Measurements from ENCODE around the gene SPEG. TPM values are rescaled to one million over a fixed set of nuclear protein-coding genes. Genes with fewer than 3 reads are reported as not detected.
"Not testable (repeated sequence)": the region's sequence is repeated elsewhere in the genome, so short reads cannot be mapped to it uniquely, and the experiment has no call there.

Gene SPEG
- total RNA-seq, 1 experiment from 2014 or later = 12.6 TPM

DNA sequence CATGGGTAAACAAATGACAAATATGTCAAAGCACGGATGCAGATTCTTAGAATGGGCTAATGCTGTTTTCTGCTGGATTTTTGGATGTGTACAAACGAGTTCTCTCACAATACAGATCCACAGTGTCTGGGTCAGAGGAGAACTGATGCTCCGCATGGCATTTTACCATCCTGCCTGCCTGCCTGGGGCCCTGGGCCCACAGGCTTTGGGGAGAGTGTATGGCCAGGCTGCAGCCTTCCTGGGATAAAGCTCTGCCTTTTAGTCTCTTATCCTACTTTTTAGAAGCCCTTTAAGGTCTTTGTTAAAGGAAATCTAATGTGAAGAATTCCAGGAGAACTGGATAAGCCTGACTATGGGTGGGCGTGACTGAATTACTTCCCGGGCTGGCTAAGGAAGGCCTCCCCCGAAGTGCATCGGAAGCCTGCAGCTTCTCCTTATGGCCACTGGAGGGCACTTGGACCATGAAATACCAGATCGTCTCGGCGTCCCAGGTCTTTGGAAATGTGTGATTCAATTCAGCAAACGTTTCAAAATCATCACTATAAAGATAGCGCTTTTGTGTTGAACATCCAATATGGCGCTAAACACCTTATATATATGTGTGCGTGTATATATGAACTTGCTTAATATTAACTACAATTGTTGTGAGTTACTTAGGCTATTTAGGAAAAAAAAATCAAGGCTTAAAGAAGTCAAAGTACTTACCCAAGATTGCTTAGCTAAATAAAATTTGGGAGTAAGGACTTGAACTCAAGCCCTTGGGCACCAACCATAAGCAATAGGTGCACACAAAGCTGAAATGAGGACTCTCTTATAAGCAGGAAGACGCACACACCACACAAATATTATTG lies 31.8 kb upstream of the SPEG start:
- no peaks in the 10 kb centered on the region for H3K36me3 ChIP-seq
- peak; percentile 65 for DNase-seq
- no peaks in the 10 kb centered on the region for H3K9me3 ChIP-seq
- H3K27me3 ChIP-seq = no peaks in the 10 kb centered on the region
- no peak overlapping the region for H3K4me3 ChIP-seq

DNA sequence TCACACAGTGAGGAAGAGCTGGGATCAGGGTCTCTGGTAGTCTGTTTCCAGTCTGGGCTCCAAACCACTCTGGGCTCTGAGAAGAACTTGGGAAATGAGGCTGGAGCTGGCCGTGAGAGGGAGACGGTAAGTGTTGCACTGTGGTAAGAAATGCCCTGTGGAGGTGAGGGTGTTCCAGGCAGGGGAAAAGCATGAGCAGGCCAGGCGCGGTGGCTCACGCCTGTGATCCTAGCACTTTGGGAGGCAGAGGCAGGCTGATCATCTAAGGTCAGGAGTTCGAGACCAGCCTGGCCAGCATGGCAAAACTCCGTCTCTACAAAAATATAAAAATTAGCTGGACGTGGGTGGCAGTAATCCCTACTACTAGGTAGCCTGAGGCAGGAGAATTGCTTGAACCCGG lies 30.8 kb upstream of the SPEG start:
- H3K4me3 ChIP-seq = no peak overlapping the region
- H3K9me3 ChIP-seq = no peaks in the 10 kb centered on the region
- DNase-seq = no peak
- no peaks in the 10 kb centered on the region for H3K27me3 ChIP-seq
- no peaks in the 10 kb centered on the region for H3K36me3 ChIP-seq

DNA sequence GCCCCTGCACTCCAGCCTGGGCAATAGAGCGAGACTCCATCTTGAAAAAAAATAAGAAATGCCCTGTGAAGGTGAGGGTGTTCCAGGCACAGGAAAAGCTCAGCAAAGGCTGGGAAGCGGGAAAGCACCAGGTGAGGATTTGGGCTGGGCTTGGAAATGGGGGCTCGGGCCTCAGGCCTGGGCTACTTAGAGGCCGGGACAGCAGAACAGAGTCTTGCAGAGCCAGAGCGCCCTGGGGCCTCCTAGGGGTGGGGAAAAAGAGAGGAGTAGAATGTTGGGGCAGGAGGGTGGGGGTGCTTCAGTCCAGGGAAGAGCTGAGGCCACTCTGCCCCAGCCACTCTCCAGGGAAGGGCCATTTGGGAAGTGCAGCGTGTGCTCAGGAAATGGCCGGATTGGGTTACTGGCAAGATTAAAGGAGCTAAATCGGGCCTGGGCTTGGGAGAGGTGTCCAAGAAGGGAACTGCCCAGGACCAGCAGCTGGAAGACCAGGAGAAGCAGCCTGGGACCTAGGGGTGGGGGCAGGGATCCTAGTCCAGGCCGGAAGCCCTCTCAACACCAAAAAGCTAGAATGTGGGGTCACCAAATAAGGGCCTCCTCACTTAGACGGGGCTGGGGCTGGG lies 30.2 kb upstream of the SPEG start:
- Histone ChIP-seq H3K36me3 (no peaks in the 10 kb centered on the region), H3K9me3 (no peaks in the 10 kb centered on the region), H3K27me3 (no peaks in the 10 kb centered on the region), H3K4me3 (no peak overlapping the region)
- DNase-seq = no peak

DNA sequence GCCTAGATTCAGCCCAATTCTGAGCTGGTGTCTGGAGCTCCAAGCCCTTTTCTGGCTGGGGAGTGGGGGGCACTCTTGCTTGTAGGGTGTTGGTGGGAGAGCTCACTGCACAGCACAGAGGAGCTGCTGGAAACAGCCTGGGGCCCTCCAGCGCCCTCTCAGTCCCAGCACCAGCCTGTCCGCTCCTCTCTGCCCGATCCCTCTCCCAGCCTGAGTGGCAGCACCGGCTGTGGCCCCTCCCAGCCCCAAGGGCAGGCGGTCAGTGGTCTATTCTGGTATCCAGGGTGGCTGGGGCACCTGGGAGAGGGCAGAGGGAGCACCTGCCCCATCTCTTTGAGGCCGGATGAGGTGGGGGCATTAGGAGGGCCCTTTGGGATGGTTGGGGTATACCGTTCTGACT lies 29.7 kb upstream of the SPEG start:
- DNase-seq = no peak
- no peaks in the 10 kb centered on the region for H3K36me3 ChIP-seq
- no peaks in the 10 kb centered on the region for H3K27me3 ChIP-seq
- no peaks in the 10 kb centered on the region for H3K9me3 ChIP-seq
- H3K4me3 ChIP-seq = no peak overlapping the region

DNA sequence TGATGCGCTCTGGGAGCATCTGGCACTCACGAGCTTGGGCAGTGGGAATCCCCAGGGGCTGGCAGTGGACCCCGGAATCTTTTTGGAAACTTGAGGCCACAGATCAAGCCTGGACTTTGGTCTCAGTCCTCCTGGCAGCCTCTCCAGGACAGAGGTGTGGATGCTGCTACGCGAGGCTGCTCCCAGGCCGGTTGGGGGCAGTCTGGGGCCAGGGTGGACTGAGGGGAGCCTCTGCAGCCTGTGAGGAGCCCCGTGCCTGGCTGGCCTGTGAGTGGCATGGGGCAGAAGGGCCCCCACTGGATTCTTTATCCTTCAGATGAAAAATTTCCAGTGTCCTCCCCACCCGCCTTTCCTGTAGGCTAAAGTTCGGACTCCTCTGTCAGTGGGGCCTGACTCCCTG lies 29.2 kb upstream of the SPEG start:
- no peak for DNase-seq
- Histone ChIP-seq H3K9me3 (no peaks in the 10 kb centered on the region), H3K36me3 (no peaks in the 10 kb centered on the region), H3K4me3 (no peak overlapping the region), H3K27me3 (no peaks in the 10 kb centered on the region)

DNA sequence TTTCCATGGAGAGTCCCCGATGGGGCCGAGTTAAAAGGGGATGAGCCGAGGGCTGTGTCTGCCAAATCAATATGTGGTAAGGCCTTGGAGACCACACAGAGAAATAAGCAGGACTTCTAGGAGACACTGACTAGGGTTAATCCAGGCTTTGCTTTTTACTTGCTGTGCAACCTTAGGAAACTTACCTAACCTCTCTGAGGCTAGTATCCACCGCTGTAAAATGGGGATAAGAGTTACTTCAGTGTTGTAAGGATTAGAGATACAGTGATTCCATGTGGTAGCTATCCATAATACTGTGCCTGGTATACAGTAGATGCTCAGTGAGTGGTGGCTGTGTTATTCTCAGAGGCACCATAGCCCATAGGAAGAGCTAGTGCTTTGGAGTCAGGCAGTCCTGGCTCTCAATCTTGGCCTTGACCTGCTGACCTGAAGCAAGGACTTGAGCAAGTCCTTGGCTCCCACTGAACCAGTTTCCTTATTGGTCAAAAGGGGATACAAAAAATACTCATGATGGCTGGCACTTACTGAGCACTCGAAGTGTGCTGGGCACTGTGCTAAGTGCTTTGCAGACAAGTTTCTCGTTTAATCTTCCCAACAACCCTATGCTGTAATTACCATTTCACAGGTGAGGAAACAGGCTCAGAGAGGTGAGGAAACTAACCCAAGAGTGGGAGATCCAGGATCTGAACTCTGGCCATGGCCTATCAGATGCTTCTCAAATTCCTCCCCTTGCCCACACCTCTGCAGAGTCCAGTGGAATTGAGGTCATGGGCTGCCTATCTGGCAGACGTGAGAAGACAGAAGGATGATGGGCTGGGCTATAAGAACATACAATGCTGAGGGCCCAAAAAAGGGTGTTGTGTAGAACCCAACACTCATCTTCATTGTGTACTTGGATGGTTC lies 28.4 kb upstream of the SPEG start:
- Histone ChIP-seq H3K9me3 (no peaks in the 10 kb centered on the region), H3K36me3 (no peaks in the 10 kb centered on the region)
- DNase-seq = peak; percentile 24

DNA sequence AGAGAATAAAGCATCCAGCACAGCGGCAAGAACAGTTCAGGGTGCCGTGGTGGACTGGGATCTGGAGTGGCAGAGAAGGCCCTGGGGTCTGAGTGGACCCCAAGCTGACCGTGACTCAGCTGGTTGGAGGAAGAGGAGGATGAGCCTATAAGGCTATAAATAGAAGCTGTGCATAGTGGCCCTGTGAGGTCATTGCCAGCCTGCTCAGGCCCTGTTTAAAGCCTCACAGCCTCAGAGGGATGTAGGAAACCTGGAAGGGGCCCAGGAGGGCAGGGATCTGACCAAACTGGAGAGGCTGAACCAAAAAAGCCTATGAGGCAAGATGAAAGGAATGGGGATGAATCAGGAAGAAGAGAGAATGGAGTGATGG lies 27.8 kb upstream of the SPEG start:
- peak; percentile 97 for DNase-seq
- H3K4me3 ChIP-seq = no peak overlapping the region
- H3K9me3 ChIP-seq = no peaks in the 10 kb centered on the region
- no peaks in the 10 kb centered on the region for H3K36me3 ChIP-seq
- H3K27me3 ChIP-seq = no peaks in the 10 kb centered on the region

More for the DNA sequence above, 28.4 kb upstream of the SPEG start:
- Histone ChIP-seq H3K4me3 (no peak overlapping the region), H3K27me3 (no peaks in the 10 kb centered on the region)

DNA sequence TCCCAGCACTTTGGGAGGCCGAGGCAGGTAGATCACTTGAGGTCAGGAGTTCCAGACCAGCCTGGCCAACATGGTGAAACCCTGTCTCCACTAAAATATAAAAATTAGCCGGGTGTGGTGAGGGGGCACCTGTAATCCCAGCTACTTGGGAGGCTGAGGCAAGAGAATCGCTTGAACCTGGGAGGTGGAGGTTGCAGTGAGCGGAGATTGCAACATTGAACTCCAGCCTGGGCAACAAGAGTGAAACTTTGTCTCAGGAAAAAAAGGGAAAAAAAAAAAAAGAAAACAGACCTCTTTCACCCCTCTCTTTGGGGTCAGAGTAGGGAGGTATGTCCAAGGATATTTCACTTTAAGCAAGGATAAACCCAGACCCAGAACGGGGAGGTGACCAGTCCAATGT lies 27.3 kb upstream of the SPEG start:
- not testable (repeated sequence) for H3K9me3 ChIP-seq, H3K27me3 ChIP-seq, H3K4me3 ChIP-seq, DNase-seq, H3K36me3 ChIP-seq

DNA sequence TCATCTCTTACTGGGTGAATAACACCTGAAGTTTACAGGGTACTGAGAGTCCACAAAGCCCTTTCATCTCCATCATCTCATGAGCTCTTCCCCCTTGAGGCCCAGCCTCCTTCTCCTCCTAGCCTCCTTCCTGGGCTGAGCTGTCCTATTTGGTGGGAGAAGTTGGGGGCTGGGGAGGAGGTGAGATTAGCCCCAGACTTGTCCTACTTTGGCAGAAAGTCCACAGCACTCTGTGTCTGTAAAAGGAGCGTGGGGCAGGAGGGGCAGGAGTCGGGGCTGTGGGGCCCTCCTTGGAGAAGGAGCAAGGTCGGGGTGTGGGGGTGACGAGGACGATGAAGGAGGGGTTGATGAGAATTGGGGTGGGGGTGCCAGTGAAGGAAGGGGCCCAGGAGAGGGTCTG lies 26.4 kb upstream of the SPEG start:
- H3K4me3 ChIP-seq = no peak overlapping the region
- DNase-seq = no peak

DNA sequence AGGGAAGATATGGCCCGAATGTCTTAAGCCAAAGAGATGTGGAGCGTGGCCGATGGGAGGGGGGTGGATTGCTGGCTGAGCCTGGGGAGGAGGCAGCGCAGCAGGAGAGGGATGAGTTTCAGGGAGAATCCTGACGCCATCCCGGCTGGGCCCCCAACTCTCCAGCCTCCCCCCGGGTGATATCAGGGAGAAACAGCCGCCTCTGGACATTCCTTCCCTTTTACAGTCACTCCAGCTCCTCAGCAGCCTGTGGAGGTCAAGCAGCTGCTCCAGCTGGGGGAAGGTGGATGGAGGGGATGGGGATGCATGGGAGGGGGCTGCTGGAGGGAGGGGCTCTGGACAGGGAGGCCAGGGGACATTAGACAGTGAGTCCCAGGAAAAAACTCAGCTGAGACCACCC lies 26.0 kb upstream of the SPEG start:
- H3K9me3 ChIP-seq = no peaks in the 10 kb centered on the region
- H3K36me3 ChIP-seq = no peaks in the 10 kb centered on the region
- H3K27me3 ChIP-seq = no peaks in the 10 kb centered on the region
- DNase-seq = no peak
- H3K4me3 ChIP-seq = no peak overlapping the region

More for the DNA sequence above, 26.4 kb upstream of the SPEG start:
- H3K27me3 ChIP-seq = no peaks in the 10 kb centered on the region
- no peaks in the 10 kb centered on the region for H3K36me3 ChIP-seq
- H3K9me3 ChIP-seq = no peaks in the 10 kb centered on the region

DNA sequence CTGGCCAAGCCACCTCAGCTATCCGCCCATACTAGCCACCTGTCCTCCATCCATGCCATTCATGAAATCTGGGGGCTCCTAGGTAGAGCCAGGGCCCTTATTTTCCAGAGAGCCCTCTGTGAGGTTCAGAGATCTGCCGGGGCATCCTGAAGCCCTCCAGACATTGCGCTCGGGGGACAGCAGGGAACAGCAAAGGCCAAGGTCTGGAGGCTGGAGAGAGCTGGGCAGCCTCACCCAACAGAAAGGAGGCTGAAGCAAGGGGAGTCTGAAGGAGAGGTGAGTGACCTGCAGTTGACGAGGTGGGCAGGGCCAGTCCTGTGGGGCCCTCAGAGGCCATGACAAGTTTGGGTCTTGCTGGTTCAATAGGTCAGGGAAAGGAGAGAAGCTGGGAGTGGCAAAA lies 25.0 kb upstream of the SPEG start:
- no peak overlapping the region for H3K4me3 ChIP-seq
- no peaks in the 10 kb centered on the region for H3K9me3 ChIP-seq
- no peak for DNase-seq
- H3K36me3 ChIP-seq = no peaks in the 10 kb centered on the region
- H3K27me3 ChIP-seq = no peaks in the 10 kb centered on the region

DNA sequence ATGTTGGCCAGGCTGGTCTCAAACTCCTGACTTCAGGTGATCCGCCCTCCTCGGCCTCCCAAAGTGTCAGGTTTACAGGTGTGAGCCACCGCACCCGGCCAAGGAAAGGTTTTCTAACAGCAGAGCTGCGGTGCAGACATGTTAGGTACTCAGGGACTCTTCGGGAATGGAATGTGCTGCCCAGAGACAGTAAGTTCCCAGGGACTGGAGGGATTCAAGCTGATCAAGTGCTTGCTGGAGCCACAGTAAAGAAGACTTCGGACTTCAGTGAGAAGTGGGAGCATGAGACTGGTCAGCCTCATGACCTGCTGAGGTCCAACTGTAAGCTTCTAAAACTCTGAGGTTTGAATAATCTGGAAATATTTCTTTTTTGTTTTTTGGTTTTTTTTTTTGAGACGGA lies 24.3 kb upstream of the SPEG start:
- no peaks in the 10 kb centered on the region for H3K9me3 ChIP-seq
- H3K27me3 ChIP-seq = no peaks in the 10 kb centered on the region
- no peak for DNase-seq
- no peaks in the 10 kb centered on the region for H3K36me3 ChIP-seq
- H3K4me3 ChIP-seq = no peak overlapping the region

DNA sequence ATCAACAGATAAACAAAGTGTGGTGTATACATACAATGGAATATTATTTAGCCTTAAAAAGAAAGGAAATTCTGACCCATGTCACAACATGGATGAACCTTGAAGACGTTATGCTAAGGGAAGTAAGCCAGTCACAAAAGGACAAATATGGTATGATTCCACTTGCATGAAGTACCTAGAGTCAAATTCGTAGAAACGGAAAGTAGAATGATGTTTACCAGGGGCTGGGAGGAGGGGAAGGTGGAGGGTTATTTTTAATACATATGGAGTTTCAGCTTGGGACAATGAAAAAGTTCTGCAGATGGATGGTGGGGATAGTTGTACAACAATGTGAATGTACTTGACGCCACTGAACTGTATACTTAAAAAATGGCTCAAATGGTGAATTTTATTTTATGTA lies 19.8 kb upstream of the SPEG start:
- H3K9me3 ChIP-seq = no peaks in the 10 kb centered on the region
- DNase-seq = no peak
- no peaks in the 10 kb centered on the region for H3K27me3 ChIP-seq
- H3K4me3 ChIP-seq = no peak overlapping the region
- H3K36me3 ChIP-seq = no peaks in the 10 kb centered on the region

DNA sequence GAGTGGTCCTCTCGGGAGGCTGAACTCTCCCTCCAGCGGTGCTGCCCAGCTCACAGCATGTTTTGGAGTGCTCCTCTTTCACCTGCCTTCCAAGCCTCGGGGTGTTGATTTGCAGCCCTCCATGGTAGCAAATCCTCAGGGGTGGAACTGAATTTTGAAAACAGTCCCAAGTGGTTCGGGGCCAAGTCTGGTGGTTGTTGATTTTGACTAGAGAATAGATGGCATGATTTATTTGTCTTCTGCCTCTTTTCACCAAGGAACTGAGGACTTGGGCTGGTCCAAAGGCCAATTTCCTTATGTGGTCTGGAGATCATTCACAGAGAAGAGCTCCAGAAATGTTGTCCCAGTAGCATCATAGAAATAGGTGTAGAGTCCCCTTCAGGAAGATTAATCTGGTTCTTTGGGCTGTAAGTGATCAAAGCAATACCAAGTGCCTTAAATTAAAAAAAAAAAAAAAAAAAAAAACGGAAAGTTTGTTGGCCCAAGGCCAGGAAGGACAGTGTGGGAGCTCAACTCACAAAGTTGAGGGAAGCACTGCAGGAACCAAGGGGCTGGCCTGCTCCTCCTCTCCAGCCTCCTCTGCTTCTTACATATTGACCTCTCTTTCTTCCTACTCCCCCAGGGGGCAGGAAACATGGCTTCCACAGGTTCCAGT lies 18.9 kb upstream of the SPEG start:
- no peaks in the 10 kb centered on the region for H3K36me3 ChIP-seq
- H3K27me3 ChIP-seq = no peaks in the 10 kb centered on the region
- no peaks in the 10 kb centered on the region for H3K9me3 ChIP-seq
- H3K4me3 ChIP-seq = no peak overlapping the region
- no peak for DNase-seq

DNA sequence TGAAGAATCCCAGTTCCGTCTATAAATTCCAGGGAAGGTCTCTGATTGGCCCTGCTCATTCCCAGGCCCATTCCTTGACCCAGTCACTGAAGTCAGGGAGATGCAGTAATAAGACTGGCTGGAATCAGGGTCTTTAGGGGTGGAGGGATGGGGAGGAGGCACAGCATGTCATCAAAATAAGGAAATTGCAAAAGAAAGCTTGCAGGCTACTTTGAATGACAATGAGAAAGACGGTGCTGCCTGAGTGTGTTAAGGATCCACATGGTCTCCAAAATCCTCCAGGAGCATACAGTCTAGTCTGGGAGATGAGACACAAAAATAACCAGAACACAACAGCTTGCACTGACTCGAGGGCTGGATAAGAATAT lies 18.4 kb upstream of the SPEG start:
- H3K36me3 ChIP-seq = no peaks in the 10 kb centered on the region
- no peak overlapping the region for H3K4me3 ChIP-seq
- no peaks in the 10 kb centered on the region for H3K27me3 ChIP-seq
- no peak for DNase-seq
- H3K9me3 ChIP-seq = no peaks in the 10 kb centered on the region

DNA sequence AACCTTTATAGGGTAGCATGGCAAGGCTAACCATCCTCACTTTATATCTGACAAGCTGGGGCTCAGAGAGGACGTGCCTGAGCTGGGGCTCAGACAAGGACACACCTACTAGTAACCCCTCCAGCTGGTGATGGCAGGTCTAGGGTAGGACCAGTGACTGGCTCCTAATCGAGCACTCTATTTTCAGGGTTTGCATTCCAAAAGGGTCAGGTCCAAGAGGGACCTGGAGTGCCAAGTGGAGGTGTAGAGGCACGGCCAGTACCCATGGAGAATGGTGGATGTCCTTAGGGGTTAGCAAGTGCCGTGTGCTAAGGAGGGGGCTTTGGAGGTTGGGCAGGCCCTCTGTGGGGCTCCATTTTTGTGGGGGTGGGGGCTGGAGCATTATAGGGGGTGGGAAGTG lies 17.7 kb upstream of the SPEG start:
- H3K4me3 ChIP-seq = no peak overlapping the region
- no peak for DNase-seq
- no peaks in the 10 kb centered on the region for H3K9me3 ChIP-seq
- no peaks in the 10 kb centered on the region for H3K27me3 ChIP-seq
- H3K36me3 ChIP-seq = no peaks in the 10 kb centered on the region

DNA sequence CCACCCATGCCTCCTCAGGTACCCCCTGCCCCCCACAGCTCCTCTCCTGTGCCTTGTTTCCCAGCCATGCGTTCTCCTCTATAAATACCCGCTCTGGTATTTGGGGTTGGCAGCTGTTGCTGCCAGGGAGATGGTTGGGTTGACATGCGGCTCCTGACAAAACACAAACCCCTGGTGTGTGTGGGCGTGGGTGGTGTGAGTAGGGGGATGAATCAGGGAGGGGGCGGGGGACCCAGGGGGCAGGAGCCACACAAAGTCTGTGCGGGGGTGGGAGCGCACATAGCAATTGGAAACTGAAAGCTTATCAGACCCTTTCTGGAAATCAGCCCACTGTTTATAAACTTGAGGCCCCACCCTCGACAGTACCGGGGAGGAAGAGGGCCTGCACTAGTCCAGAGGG lies 17.3 kb upstream of the SPEG start:
- Histone ChIP-seq H3K4me3 (no peak overlapping the region), H3K9me3 (no peaks in the 10 kb centered on the region), H3K36me3 (no peaks in the 10 kb centered on the region), H3K27me3 (no peaks in the 10 kb centered on the region)
- peak; percentile 81 for DNase-seq
